Esophagus squamous epithelium (tissue), 5 donors: Measurements from ENCODE around the gene OAF. TPM values are rescaled to one million over a fixed set of nuclear protein-coding genes. Genes with fewer than 3 reads are reported as not detected.

ENCODE experiments used
- DNase-seq: peaks from one replicate; lab custom pipeline; 2025; lab: John Stamatoyannopoulos, UW
- H3K27ac ChIP-seq, 4 donors: fragments of 200-600 bp; sonication (generic); one replicate each; pipeline ENCODE4 v1.5.1; 2016 to 2019; ENCODE audit warnings: mild to moderate bottlenecking in 1 of 4
- H3K27me3 ChIP-seq, 4 donors: fragments of 200-600 bp; sonication (generic); 1 replicate in 3 of 4; 2 replicates in 1 of 4; pipeline versions ENCODE4 v1.5.1 to v1.6.0; 2017 to 2021; ENCODE audit warnings: antibody characterized with exemption in 1 of 4
- H3K36me3 ChIP-seq, 3 donors: fragments of 200-600 bp; sonication (generic); one replicate each; pipeline ENCODE4 v1.5.1; 2016 to 2019
- H3K4me1 ChIP-seq, 3 donors: fragments of 200-600 bp; sonication (generic); one replicate each; pipeline ENCODE4 v1.5.1; 2017 to 2019
- H3K4me3 ChIP-seq, 4 donors: fragments of 200-600 bp; sonication (generic); 1 replicate in 3 of 4; 2 replicates in 1 of 4; pipeline ENCODE4 v1.5.1; 2016 to 2019; ENCODE audit warnings: mild to moderate bottlenecking in 2 of 4, moderate library complexity in 1 of 4
- H3K9me3 ChIP-seq, 3 donors: fragments of 200-600 bp; sonication (generic); one replicate each; pipeline ENCODE4 v1.5.1; 2016 to 2019
- POLR2A ChIP-seq, 4 donors: fragments of 450-650 bp; IDR thresholded peaks; one replicate each; pipeline ENCODE4 v1.6.1; 2017; ENCODE audit warnings: antibody characterized with exemption in 4 of 4, mild to moderate bottlenecking in 4 of 4, moderate library complexity in 3 of 4
- WGBS, 2 donors: methylation state at CpG; one replicate each; pipeline ENCODE4 v1.1.5; 2018; 5-methylcytosine and 5-hydroxymethylcytosine counted together
- intact Hi-C: fragments of 100-400 bp; cut with DNase I; formaldehyde crosslinking; loops from one replicate; pipeline ENCODE4 v1.15.0; 2022
- total RNA-seq, 4 donors: library from RNA; depleted of rRNA; stranded (reverse); fragments of >200 nt; gene quantifications; one replicate each; pipeline ENCODE4 v1.1.0, GENCODE V29; 2016
- TF ChIP-seq, protein P1 (sequence below), 6 experiments: fragments of 450-650 bp in 4 of 6; fragments of 200-600 bp in 2 of 6; sonication (generic) in 2 of 6; IDR thresholded peaks; one replicate each; pipeline ENCODE4 v1.5.1; 2016 to 2019; ENCODE audit warnings: antibody characterized with exemption in 6 of 6, mild to moderate bottlenecking in 4 of 6, moderate library complexity in 4 of 6
- donor health status: DM: yes; HTN: yes; CAD: no.

The OAF gene
- total RNA-seq, 4 donors from 2014 or later, result 7.4 to 49.0 (median 14.3) TPM

DNA sequence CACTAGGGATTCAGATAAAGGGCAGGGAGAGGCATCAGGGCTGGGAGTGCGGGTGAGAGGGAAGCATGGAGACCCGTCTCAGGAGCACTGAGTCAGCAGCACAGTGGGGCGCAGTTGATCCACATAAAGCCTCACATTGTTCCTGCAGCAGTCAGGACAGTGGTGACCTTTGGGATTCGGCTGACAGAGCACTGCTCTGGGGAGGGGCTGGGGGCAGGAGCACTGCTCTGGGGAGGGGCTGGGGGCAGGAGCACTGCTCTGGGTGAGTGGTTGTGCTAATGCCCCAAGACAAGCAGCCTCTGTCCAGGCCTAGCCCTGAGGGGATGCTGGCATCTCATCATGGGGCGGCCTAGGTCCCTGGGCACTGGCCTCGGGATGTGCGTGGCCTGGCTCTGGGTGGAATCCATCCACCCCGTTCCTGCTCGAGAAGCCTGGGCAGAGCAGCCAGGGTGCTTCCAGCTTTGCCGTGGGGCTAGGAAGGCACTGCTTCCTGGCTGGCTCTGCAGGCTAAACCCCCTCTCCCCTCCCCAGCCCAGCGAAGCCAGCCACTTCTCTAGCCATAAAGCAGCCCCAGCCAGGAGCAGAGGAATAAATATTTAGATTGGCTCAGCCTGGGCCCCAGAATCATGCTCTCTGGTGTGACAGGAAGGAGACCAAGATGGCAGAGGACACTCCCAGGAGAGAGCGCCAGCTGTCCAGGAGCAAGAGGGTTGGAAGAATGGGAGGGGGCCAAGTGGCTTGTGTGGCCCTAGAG lies 7.3 kb downstream of the OAF start:
- intact Hi-C loops, result no loop called here
- no peaks in the 10 kb centered on the region for H3K27me3 ChIP-seq
- WGBS, 2 donors, result 48 to 67% methylated on average over 3 to 4 of the region's 12 CpGs
- TF ChIP-seq, protein P1, sequence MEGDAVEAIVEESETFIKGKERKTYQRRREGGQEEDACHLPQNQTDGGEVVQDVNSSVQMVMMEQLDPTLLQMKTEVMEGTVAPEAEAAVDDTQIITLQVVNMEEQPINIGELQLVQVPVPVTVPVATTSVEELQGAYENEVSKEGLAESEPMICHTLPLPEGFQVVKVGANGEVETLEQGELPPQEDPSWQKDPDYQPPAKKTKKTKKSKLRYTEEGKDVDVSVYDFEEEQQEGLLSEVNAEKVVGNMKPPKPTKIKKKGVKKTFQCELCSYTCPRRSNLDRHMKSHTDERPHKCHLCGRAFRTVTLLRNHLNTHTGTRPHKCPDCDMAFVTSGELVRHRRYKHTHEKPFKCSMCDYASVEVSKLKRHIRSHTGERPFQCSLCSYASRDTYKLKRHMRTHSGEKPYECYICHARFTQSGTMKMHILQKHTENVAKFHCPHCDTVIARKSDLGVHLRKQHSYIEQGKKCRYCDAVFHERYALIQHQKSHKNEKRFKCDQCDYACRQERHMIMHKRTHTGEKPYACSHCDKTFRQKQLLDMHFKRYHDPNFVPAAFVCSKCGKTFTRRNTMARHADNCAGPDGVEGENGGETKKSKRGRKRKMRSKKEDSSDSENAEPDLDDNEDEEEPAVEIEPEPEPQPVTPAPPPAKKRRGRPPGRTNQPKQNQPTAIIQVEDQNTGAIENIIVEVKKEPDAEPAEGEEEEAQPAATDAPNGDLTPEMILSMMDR (IDR thresholded peaks at IDR 0.05), result no peak
- TF ChIP-seq POLR2A (IDR thresholded peaks at IDR 0.05), result no peak
- H3K36me3 ChIP-seq, result peaks cover 0 to 11% (median 0%) of the 10 kb centered on the region in 3 donors
- peak overlapping the region; percentile 44 to 84 (median 56) for H3K27ac ChIP-seq
- no peak for DNase-seq
- H3K4me1 ChIP-seq, result peaks cover 25 to 100% (median 56%) of the 10 kb centered on the region in 3 donors
- no peak overlapping the region for H3K4me3 ChIP-seq
- no peaks in the 10 kb centered on the region for H3K9me3 ChIP-seq

DNA sequence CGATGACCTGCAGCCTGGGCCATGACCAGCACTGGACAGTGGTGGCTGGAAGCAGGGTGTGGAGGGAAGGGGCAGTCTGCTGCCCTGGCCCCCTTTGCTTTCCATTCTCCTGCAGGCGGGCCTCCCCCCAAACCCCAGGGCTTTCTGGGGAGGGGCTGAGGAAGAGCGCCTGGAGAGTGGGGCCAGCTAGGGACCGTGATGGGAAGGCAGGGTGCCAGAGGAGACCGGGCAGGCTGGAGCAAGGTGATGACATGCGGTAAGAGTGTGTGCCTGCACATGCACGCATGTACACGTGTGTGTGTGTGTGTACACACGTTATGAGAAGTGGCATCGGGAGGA lies 7.8 kb downstream of the OAF start:
- no peak for TF ChIP-seq POLR2A (IDR thresholded peaks at IDR 0.05)
- TF ChIP-seq, protein P1 (IDR thresholded peaks at IDR 0.05), result no peak
- intact Hi-C loops, result no loop called here
- peaks cover 25 to 100% (median 57%) of the 10 kb centered on the region in 3 donors for H3K4me1 ChIP-seq

DNA sequence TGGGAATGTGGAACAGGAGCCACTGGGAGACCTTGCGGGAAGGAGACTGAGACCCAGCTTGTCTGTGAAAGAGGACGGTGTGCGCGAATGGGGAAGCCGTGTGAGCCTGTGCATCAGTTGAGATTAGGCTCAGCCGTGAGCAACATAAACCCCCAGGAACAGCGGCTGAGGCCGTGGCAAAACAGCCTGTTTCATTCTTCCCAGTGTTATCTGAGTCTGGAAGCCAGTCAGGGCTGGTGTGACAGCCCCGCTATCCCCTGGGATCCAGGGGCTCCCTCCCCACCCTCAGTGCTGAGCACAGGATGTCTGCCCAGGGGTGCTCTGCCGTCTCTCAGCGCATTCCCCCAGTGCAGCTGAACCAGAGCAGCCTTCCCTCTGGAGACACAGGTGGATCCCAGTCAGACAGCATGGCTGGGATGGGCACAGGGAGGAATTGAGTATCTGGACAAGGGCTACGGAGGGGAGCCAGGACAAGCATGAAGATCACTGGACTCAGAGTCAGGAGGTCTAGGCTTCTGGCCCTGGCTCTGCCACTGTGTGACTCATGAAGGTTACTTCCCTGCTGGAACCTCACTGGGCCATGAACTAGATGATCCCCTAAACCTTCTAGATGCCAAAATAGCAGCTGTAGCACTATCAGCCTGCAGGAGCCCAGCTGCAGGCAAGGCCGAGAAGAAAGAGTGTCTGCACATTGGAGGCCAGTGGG lies 8.6 kb downstream of the OAF start:
- H3K27ac ChIP-seq, result peak overlapping the region in 3 of 4 donors; percentile 44 to 84 (median 67)
- H3K36me3 ChIP-seq, result peaks cover 0 to 11% (median 0%) of the 10 kb centered on the region in 3 donors
- intact Hi-C loops, result no loop called here
- peaks cover 27 to 100% (median 62%) of the 10 kb centered on the region in 3 donors for H3K4me1 ChIP-seq
- TF ChIP-seq POLR2A (IDR thresholded peaks at IDR 0.05), result no peak
- TF ChIP-seq, protein P1 (IDR thresholded peaks at IDR 0.05), result no peak
- no peaks in the 10 kb centered on the region for H3K9me3 ChIP-seq
- WGBS, 2 donors, result 75 to 78% methylated on average over 9 to 10 of the region's 13 CpGs
- H3K27me3 ChIP-seq, result no peaks in the 10 kb centered on the region
- no peak for DNase-seq
- H3K4me3 ChIP-seq, result peak overlapping the region in 1 of 4 donors; percentile 6

More for the DNA sequence above, 7.8 kb downstream of the OAF start:
- Histone ChIP-seq H3K4me3 (no peak overlapping the region), H3K27ac (peak overlapping the region; percentile 44 to 84 (median 56)), H3K9me3 (no peaks in the 10 kb centered on the region), H3K27me3 (no peaks in the 10 kb centered on the region), H3K36me3 (peaks cover 0 to 11% (median 0%) of the 10 kb centered on the region in 3 donors)
- DNase-seq, result no peak
- 26 to 29% methylated on average over 8 to 10 of the region's 10 CpGs for WGBS, 2 donors

DNA sequence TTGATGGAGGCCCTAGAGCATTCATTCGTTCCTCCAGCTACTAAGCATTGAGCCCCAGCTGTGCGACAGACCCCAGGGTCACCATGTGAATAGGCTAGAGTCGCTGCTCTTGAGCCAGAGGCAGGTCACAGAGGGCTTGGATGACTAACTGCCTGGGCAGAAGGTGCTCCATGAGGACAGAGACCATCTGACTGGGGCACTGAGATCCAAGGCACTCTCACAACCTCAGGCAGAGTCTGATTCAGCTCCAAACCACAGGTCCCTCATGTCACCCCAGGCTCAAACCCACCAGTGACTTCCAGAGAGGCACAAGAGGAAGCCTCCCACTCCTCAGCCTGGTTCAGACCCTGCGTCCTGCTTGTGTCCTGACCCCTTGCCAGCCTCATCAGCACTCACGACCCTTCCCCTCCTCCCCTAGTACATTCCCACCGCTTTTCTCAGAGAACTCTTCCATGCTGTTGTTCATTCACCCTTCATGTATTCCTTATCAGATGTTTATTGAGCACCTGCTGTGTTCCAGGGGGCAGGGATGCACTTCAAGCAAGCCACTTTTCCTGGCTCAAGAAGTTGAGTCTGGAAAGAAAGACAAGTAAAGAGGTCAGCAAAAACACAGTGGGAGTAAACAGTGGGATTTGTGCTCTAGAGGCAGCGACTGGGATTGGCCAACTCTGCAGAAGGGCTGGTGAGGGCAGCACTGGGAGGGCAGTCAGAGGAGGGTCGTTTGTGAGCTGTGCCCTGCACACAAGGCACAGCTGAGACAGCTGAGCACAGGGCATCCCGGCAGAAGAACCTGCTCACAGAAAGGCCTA lies 9.3 kb downstream of the OAF start:
- Histone ChIP-seq H3K4me1 (peaks cover 33 to 100% (median 65%) of the 10 kb centered on the region in 3 donors), H3K27me3 (no peaks in the 10 kb centered on the region), H3K36me3 (peaks cover 0 to 3% (median 0%) of the 10 kb centered on the region in 3 donors), H3K4me3 (no peak overlapping the region), H3K9me3 (no peaks in the 10 kb centered on the region), H3K27ac (peak overlapping the region in 3 of 4 donors; percentile 44 to 67 (median 58))
- WGBS, 2 donors, result 71 to 74% methylated on average over 6 to 8 of the region's 9 CpGs
- DNase-seq, result no peak
- TF ChIP-seq, protein P1 (IDR thresholded peaks at IDR 0.05), result no peak
- no peak for TF ChIP-seq POLR2A (IDR thresholded peaks at IDR 0.05)
- intact Hi-C loops, result no loop called here
